GM19395 (cell line): ENCODE measurements around the gene WIPF3.

Experiments used
- ATAC-seq: cut with Tn5 transposase; IDR thresholded peaks from one replicate; pipeline ENCODE4 v1.9.1; 2021; ENCODE audit warnings: mild to moderate bottlenecking, moderate library complexity; ENCODE audit not compliant: unreplicated experiment

The WIPF3 gene

GRCh38 chr7:29844559-29844958 lies 38.3 kb downstream of the WIPF3 start:
- no peak for ATAC-seq

GRCh38 chr7:29847496-29847895 lies 41.2 kb downstream of the WIPF3 start:
- ATAC-seq = no peak

GRCh38 chr7:29847916-29848315 lies 41.6 kb downstream of the WIPF3 start:
- no peak for ATAC-seq

GRCh38 chr7:29848941-29849340 lies 42.6 kb downstream of the WIPF3 start:
- ATAC-seq = no peak

GRCh38 chr7:29851487-29851886 lies 45.2 kb downstream of the WIPF3 start:
- ATAC-seq = no peak

GRCh38 chr7:29852457-29852856 lies 46.1 kb downstream of the WIPF3 start:
- no peak for ATAC-seq

- ATAC-seq = no peak
Measured at GRCh38 chr7:29853072-29853471, 46.8 kb downstream of the WIPF3 start.

GRCh38 chr7:29853789-29854188 lies 47.5 kb downstream of the WIPF3 start:
- ATAC-seq = no peak

GRCh38 chr7:29854257-29854938 lies 48.1 kb downstream of the WIPF3 start:
- ATAC-seq = no peak

- ATAC-seq = no peak
Measured at GRCh38 chr7:29857654-29858053, 51.3 kb downstream of the WIPF3 start.

- ATAC-seq = no peak
Measured at GRCh38 chr7:29858191-29858951, 52.1 kb downstream of the WIPF3 start.

- ATAC-seq = no peak
Measured at GRCh38 chr7:29859104-29859503, 52.8 kb downstream of the WIPF3 start.

- no peak for ATAC-seq
Measured at GRCh38 chr7:29859524-29860185, 53.3 kb downstream of the WIPF3 start.

- ATAC-seq = no peak
Measured at GRCh38 chr7:29860186-29860585, 53.9 kb downstream of the WIPF3 start.

- no peak for ATAC-seq
Measured at GRCh38 chr7:29861884-29862283, 55.6 kb downstream of the WIPF3 start.

- no peak for ATAC-seq
Measured at GRCh38 chr7:29864656-29865055, 58.3 kb downstream of the WIPF3 start.

- no peak for ATAC-seq
Measured at GRCh38 chr7:29865526-29865925, 59.2 kb downstream of the WIPF3 start.

GRCh38 chr7:29866490-29866930 lies 60.2 kb downstream of the WIPF3 start:
- no peak for ATAC-seq

- ATAC-seq = no peak
Measured at GRCh38 chr7:29871787-29872398, 65.6 kb downstream of the WIPF3 start.

GRCh38 chr7:29873644-29874294 lies 67.5 kb downstream of the WIPF3 start:
- ATAC-seq = no peak

GRCh38 chr7:29875741-29876140 lies 69.4 kb downstream of the WIPF3 start:
- no peak for ATAC-seq
